NCI-H524 treated with DMSO at 0.1 percent for 48 hours (cell line): ENCODE results near the gene CAMTA1.

Source experiments
- DNase-seq: peaks from one replicate; lab custom pipeline; 2025; lab: John Stamatoyannopoulos, UW

The CAMTA1 gene

GRCh38 chr1:7006996-7007871 lies 222.0 kb downstream of the CAMTA1 start:
- no peak for DNase-seq

- no peak for DNase-seq
Measured at GRCh38 chr1:7007902-7008301, 222.6 kb downstream of the CAMTA1 start.

GRCh38 chr1:7008331-7008730 lies 223.1 kb downstream of the CAMTA1 start:
- no peak for DNase-seq

GRCh38 chr1:7008975-7009740 lies 223.9 kb downstream of the CAMTA1 start:
- DNase-seq = no peak

GRCh38 chr1:7009741-7010525 lies 224.7 kb downstream of the CAMTA1 start:
- no peak for DNase-seq

- DNase-seq = no peak
Measured at GRCh38 chr1:7010534-7011200, 225.4 kb downstream of the CAMTA1 start.

GRCh38 chr1:7011826-7012225 lies 226.6 kb downstream of the CAMTA1 start:
- no peak for DNase-seq

- DNase-seq = no peak
Measured at GRCh38 chr1:7012461-7012924, 227.2 kb downstream of the CAMTA1 start.

- no peak for DNase-seq
Measured at GRCh38 chr1:7013833-7014639, 228.8 kb downstream of the CAMTA1 start.

- no peak for DNase-seq
Measured at GRCh38 chr1:7014640-7014930, 229.3 kb downstream of the CAMTA1 start.

- DNase-seq = no peak
Measured at GRCh38 chr1:7015022-7015421, 229.8 kb downstream of the CAMTA1 start.

GRCh38 chr1:7018351-7018750 lies 233.1 kb downstream of the CAMTA1 start:
- no peak for DNase-seq

- DNase-seq = no peak
Measured at GRCh38 chr1:7018826-7019225, 233.6 kb downstream of the CAMTA1 start.

GRCh38 chr1:7019510-7019909 lies 234.3 kb downstream of the CAMTA1 start:
- no peak for DNase-seq

GRCh38 chr1:7022058-7022457 lies 236.8 kb downstream of the CAMTA1 start:
- no peak for DNase-seq

GRCh38 chr1:7025013-7025412 lies 239.8 kb downstream of the CAMTA1 start:
- no peak for DNase-seq

- DNase-seq = no peak
Measured at GRCh38 chr1:7026169-7026568, 240.9 kb downstream of the CAMTA1 start.

- DNase-seq = no peak
Measured at GRCh38 chr1:7032992-7033391, 247.7 kb downstream of the CAMTA1 start.

- DNase-seq = no peak
Measured at GRCh38 chr1:7036386-7036785, 251.1 kb downstream of the CAMTA1 start.

- no peak for DNase-seq
Measured at GRCh38 chr1:7039590-7040220, 254.5 kb downstream of the CAMTA1 start.
